Osteocyte (in vitro differentiated cells): ENCODE measurements around the gene KRTAP10-8. TPM values are rescaled to one million over a fixed set of nuclear protein-coding genes. Genes with fewer than 3 reads are reported as not detected.
A peak's percentile ranks its signal among the peaks of the same experiment; 100 is the strongest.

Experiments used
- DNase-seq: peaks from one replicate; pipeline ENCODE4 v3.0.0; 2021; ENCODE audit warnings: mixed read lengths; ENCODE audit not compliant: unreplicated experiment; ENCODE audit errors: extremely low spot score
- H3K27ac Mint-ChIP-seq: one replicate; pipeline ENCODE4 v1.8.0; 2021; ENCODE audit warnings: mild to moderate bottlenecking, mixed read lengths; ENCODE audit not compliant: unreplicated experiment
- H3K27me3 Mint-ChIP-seq: one replicate; pipeline ENCODE4 v1.8.0; 2021; ENCODE audit warnings: mixed read lengths; ENCODE audit not compliant: unreplicated experiment
- H3K36me3 Mint-ChIP-seq: one replicate; pipeline ENCODE4 v1.8.0; 2021; ENCODE audit warnings: mixed read lengths; ENCODE audit not compliant: unreplicated experiment
- H3K4me1 Mint-ChIP-seq: one replicate; pipeline ENCODE4 v1.8.0; 2021; ENCODE audit warnings: mixed read lengths; ENCODE audit not compliant: unreplicated experiment
- H3K4me3 Mint-ChIP-seq: one replicate; pipeline ENCODE4 v1.8.0; 2021; ENCODE audit warnings: mild to moderate bottlenecking, moderate library complexity, mixed read lengths; ENCODE audit not compliant: unreplicated experiment
- H3K9me3 Mint-ChIP-seq: one replicate; pipeline ENCODE4 v1.8.0; 2021; ENCODE audit warnings: mixed read lengths; ENCODE audit not compliant: unreplicated experiment
- total RNA-seq: library from RNA; stranded (reverse); gene quantifications from 2 replicates; pipeline ENCODE4 v1.2.1, GENCODE V29; 2021
- TF ChIP-seq, protein P1 (sequence below): fragments of 200-600 bp; sonication (generic); IDR thresholded peaks from 2 replicates; pipeline ENCODE4 v1.5.0; 2021; ENCODE audit warnings: antibody characterized with exemption, mild to moderate bottlenecking, moderate library complexity

KRTAP10-8 gene
- total RNA-seq, 1 donor from 2014 or later: not detected

GRCh38 chr21:44601596-44602462 lies 10.1 kb upstream of the KRTAP10-8 start:
- TF ChIP-seq, protein P1, sequence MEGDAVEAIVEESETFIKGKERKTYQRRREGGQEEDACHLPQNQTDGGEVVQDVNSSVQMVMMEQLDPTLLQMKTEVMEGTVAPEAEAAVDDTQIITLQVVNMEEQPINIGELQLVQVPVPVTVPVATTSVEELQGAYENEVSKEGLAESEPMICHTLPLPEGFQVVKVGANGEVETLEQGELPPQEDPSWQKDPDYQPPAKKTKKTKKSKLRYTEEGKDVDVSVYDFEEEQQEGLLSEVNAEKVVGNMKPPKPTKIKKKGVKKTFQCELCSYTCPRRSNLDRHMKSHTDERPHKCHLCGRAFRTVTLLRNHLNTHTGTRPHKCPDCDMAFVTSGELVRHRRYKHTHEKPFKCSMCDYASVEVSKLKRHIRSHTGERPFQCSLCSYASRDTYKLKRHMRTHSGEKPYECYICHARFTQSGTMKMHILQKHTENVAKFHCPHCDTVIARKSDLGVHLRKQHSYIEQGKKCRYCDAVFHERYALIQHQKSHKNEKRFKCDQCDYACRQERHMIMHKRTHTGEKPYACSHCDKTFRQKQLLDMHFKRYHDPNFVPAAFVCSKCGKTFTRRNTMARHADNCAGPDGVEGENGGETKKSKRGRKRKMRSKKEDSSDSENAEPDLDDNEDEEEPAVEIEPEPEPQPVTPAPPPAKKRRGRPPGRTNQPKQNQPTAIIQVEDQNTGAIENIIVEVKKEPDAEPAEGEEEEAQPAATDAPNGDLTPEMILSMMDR: no peak
- Mint-ChIP-seq H3K9me3 (peaks cover 5% of the 10 kb centered on the region), H3K4me1 (no peaks in the 10 kb centered on the region), H3K27ac (no peak overlapping the region), H3K27me3 (peaks cover 41% of the 10 kb centered on the region), H3K4me3 (no peak overlapping the region), H3K36me3 (no peaks in the 10 kb centered on the region)
- peak; percentile 82 for DNase-seq

- Mint-ChIP-seq H3K27me3 (peaks cover 41% of the 10 kb centered on the region), H3K36me3 (no peaks in the 10 kb centered on the region), H3K4me3 (no peak overlapping the region), H3K27ac (no peak overlapping the region), H3K9me3 (peaks cover 5% of the 10 kb centered on the region), H3K4me1 (no peaks in the 10 kb centered on the region)
- TF ChIP-seq, protein P1: no peak
- DNase-seq: peak; percentile 49
These were observed 9.4 kb upstream of the KRTAP10-8 start for GRCh38 chr21:44602463-44602850.

DNA sequence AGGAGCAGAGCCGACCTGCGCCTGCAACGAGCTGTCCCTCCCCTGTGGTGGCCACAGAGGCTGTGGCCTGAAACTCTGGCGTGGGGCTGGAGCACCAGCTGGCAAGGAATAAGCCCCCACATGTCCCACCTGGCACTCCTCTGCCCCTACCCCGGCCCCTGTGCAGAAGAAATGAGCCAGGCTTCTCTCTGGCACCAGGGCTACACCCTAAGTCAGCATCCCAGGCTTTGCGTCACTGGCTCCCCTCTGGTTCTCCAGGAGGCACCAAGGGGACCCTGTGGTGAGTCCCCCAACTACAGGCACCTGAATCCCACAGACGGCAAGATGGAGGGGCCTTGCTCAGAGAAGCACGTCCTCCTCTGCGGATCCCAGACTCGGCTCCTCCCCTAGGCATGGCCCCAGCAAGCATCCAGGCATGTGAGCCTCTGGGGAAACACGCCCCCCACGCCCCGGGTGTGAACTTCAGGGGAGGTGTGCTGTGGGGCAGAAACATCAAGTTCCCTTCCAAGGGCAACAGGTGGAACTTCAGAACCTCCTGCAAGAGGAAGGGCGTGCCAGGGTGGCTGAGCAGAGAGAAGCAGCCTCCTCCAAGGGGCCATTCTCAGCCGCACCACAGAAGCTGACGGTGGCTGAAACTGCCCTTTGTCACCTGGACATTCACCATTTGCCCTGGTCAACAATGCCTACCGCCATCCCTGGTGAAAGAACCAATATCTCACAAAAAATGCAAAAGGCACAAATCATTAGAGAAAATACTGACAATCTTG lies 8.6 kb upstream of the KRTAP10-8 start:
- Mint-ChIP-seq H3K27ac (no peak overlapping the region), H3K27me3 (peaks cover 35% of the 10 kb centered on the region), H3K36me3 (no peaks in the 10 kb centered on the region), H3K4me3 (no peak overlapping the region), H3K4me1 (no peaks in the 10 kb centered on the region), H3K9me3 (peaks cover 5% of the 10 kb centered on the region)
- TF ChIP-seq, protein P1: no peak
- peak; percentile 73 for DNase-seq

DNA sequence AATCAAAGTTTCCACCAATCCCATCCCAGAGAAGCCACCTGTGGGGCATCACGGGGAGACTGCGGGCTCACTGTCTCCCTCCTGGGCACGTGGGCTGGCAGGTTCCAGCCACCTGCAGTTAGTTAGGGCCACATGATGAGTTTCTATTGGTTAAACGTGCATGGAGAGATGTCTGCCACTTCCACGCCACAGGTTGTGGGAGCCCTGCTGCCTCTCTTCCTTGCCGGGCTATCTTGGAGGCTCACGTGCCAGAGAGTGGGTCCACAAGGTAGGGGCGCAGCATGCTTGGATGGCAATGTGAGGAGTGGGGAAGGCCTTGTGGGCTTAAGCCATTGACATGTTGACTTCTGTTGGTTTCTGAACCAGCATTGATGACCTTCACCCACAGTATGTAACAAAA lies 8.0 kb upstream of the KRTAP10-8 start:
- H3K4me1 Mint-ChIP-seq: no peaks in the 10 kb centered on the region
- H3K4me3 Mint-ChIP-seq: no peak overlapping the region
- H3K36me3 Mint-ChIP-seq: no peaks in the 10 kb centered on the region
- H3K27me3 Mint-ChIP-seq: peaks cover 31% of the 10 kb centered on the region
- H3K9me3 Mint-ChIP-seq: peaks cover 8% of the 10 kb centered on the region
- peak; percentile 53 for DNase-seq
- no peak overlapping the region for H3K27ac Mint-ChIP-seq
- TF ChIP-seq, protein P1: no peak

DNA sequence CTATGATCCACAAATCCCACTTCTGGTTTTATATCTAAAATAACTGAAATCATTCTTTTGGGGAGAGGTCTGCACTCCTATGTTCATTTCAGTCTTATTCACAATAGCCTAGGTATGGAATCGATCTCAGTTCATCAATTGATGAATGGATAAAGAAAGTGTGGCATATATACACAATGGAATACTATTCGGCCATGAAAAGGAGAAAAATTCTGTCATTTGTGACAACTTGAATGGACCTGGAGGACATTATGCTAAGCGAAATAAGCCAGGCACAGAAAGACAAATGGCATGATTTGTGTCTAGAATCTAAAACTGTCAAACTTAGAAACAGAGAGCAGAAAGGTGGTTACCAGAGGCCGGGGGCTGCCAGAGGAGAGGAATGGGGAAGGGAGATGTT lies 5.4 kb upstream of the KRTAP10-8 start:
- Mint-ChIP-seq H3K27ac (no peak overlapping the region), H3K4me3 (no peak overlapping the region), H3K9me3 (peaks cover 25% of the 10 kb centered on the region), H3K27me3 (peaks cover 25% of the 10 kb centered on the region), H3K4me1 (no peaks in the 10 kb centered on the region), H3K36me3 (no peaks in the 10 kb centered on the region)
- TF ChIP-seq, protein P1: no peak
- DNase-seq: peak; percentile 27
